Uterus (tissue), 2 donors: ENCODE measurements around the gene TLE5.

Experiments used
- CTCF ChIP-seq, 4 experiments: fragments of 200-600 bp in 2 of 4; fragments of 450-650 bp in 2 of 4; sonication (generic) in 2 of 4; IDR thresholded peaks; one replicate each; pipeline ENCODE4 v1.5.1; 2016 to 2019; ENCODE audit warnings: antibody characterized with exemption in 4 of 4, mild to moderate bottlenecking in 2 of 4, moderate library complexity in 1 of 4
- POLR2A ChIP-seq, 2 donors: fragments of 450-650 bp; IDR thresholded peaks; one replicate each; pipeline ENCODE4 v1.6.1; 2016; ENCODE audit warnings: antibody characterized with exemption in 2 of 2, mild to moderate bottlenecking in 1 of 2, moderate library complexity in 1 of 2

GRCh38 chr19:3053218-3053621, 9.1 kb downstream of the TLE5 start:
- TF ChIP-seq CTCF (IDR thresholded peaks at IDR 0.05) (no peak), POLR2A (IDR thresholded peaks at IDR 0.05) (no peak)
